Effector CD8-positive, alpha-beta T cell (primary cell): ENCODE data around the gene VRK3.
A peak's percentile ranks its signal among the peaks of the same experiment; 100 is the strongest.

Experiments used
- DNase-seq: peaks from one replicate; lab custom pipeline; 2025; lab: John Stamatoyannopoulos, UW

VRK3 gene

GRCh38 chr19:50030937-50031336, 5.8 kb upstream of the VRK3 start:
- no peak for DNase-seq

GRCh38 chr19:50030225-50030624, 5.1 kb upstream of the VRK3 start:
- DNase-seq, result no peak

- DNase-seq, result no peak
These were observed 1.4 kb upstream of the VRK3 start for GRCh38 chr19:50026550-50026906.

- DNase-seq, result peak; percentile 87
These were observed 800 bp upstream of the VRK3 start, which contains the start of gene ZNF473 for GRCh38 chr19:50025794-50026549. ZNF473 (plus strand) TSS chr19:50026005; CDS start chr19:50031083, 5,078 bp downstream.

GRCh38 chr19:50024719-50025021, 502 bp downstream of the VRK3 start:
- no peak for DNase-seq

- no peak for DNase-seq
These were observed 2.3 kb downstream of the VRK3 start for GRCh38 chr19:50022823-50023222.

GRCh38 chr19:50020481-50020880, 4.7 kb downstream of the VRK3 start:
- DNase-seq, result no peak

GRCh38 chr19:50016225-50016807, 8.9 kb downstream of the VRK3 start:
- DNase-seq, result no peak

GRCh38 chr19:50008532-50008931, 16.6 kb downstream of the VRK3 start:
- DNase-seq, result no peak

- no peak for DNase-seq
These were observed 17.2 kb downstream of the VRK3 start for GRCh38 chr19:50007947-50008346.

- no peak for DNase-seq
These were observed 18.0 kb downstream of the VRK3 start for GRCh38 chr19:50007170-50007569.

- DNase-seq, result no peak
These were observed 19.7 kb downstream of the VRK3 start for GRCh38 chr19:50005428-50005827.

GRCh38 chr19:50003810-50004419, 21.3 kb downstream of the VRK3 start:
- no peak for DNase-seq

GRCh38 chr19:50003254-50003788, 21.9 kb downstream of the VRK3 start:
- no peak for DNase-seq

GRCh38 chr19:50002386-50002960, 22.7 kb downstream of the VRK3 start:
- no peak for DNase-seq

- no peak for DNase-seq
These were observed 23.4 kb downstream of the VRK3 start for GRCh38 chr19:50001775-50002174.

- DNase-seq, result no peak
These were observed 24.2 kb downstream of the VRK3 start for GRCh38 chr19:50000841-50001557.

- no peak for DNase-seq
These were observed 24.9 kb downstream of the VRK3 start for GRCh38 chr19:50000038-50000840.

- DNase-seq, result no peak
These were observed 25.7 kb downstream of the VRK3 start for GRCh38 chr19:49999371-50000010.

- no peak for DNase-seq
These were observed 27.5 kb downstream of the VRK3 start for GRCh38 chr19:49997709-49998108.

- no peak for DNase-seq
These were observed 36.7 kb downstream of the VRK3 start for GRCh38 chr19:49988433-49988832.
